ENCODE measurements around the gene MUC6. TPM values are rescaled to one million over a fixed set of nuclear protein-coding genes. Genes with fewer than 3 reads are reported as not detected.

The MUC6 gene, protein sequence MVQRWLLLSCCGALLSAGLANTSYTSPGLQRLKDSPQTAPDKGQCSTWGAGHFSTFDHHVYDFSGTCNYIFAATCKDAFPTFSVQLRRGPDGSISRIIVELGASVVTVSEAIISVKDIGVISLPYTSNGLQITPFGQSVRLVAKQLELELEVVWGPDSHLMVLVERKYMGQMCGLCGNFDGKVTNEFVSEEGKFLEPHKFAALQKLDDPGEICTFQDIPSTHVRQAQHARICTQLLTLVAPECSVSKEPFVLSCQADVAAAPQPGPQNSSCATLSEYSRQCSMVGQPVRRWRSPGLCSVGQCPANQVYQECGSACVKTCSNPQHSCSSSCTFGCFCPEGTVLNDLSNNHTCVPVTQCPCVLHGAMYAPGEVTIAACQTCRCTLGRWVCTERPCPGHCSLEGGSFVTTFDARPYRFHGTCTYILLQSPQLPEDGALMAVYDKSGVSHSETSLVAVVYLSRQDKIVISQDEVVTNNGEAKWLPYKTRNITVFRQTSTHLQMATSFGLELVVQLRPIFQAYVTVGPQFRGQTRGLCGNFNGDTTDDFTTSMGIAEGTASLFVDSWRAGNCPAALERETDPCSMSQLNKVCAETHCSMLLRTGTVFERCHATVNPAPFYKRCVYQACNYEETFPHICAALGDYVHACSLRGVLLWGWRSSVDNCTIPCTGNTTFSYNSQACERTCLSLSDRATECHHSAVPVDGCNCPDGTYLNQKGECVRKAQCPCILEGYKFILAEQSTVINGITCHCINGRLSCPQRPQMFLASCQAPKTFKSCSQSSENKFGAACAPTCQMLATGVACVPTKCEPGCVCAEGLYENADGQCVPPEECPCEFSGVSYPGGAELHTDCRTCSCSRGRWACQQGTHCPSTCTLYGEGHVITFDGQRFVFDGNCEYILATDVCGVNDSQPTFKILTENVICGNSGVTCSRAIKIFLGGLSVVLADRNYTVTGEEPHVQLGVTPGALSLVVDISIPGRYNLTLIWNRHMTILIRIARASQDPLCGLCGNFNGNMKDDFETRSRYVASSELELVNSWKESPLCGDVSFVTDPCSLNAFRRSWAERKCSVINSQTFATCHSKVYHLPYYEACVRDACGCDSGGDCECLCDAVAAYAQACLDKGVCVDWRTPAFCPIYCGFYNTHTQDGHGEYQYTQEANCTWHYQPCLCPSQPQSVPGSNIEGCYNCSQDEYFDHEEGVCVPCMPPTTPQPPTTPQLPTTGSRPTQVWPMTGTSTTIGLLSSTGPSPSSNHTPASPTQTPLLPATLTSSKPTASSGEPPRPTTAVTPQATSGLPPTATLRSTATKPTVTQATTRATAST (N-terminal part only)
- not detected for total RNA-seq
- long read RNA-seq, donor 1, partial matches to known transcripts: 0 of 4 reads
- long read RNA-seq, donor 1, other reads (novel, unspliced or antisense): 4 of 4 reads
- long read RNA-seq, donor 2, partial matches to known transcripts: 0 of 1 reads
- long read RNA-seq, donor 2, other reads (novel, unspliced or antisense): 1 of 1 reads

DNA sequence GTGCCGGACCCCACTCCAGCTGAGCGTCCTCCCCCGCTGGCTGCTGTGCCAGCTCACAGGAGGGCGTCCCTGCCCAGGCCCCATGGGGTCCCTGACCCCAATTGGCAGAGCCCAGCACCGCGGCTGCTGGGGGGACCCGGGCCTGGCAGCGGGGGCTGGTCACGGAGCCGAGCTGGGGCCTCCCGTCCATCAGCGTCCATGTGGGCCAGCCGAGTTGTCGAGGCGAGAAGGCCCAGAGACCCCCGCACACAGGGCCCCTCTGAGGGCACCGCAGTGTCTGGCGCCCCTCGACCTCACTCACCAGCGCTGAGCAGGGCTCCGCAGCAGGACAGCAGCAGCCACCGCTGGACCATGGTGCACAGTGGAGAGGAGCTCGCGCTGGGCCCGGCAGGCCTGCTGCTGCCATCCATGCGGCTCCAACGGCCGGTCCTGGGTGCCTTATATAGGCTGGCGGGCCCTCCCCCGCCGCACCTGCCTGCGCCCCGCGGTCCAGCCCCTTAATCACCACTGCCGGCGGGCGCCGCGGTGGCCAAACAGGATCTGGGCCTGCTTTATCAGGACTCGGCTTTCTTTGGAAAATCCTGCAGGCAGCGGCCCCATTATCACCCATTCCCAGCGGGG is at the start of gene MUC6:
Gene MUC6, minus strand, starts transcription at position 416 of the 621 bp plus-strand sequence. Its CDS starts 63 bp downstream, at position 353.
- ATAC-seq: peak; percentile 28
- no peaks in the 10 kb centered on the region for H3K36me3 ChIP-seq (ENCODE audit: low read depth)
- intact Hi-C loops (cut with DNase I, micrococcal nuclease): no loop called here
- no peak for TF ChIP-seq CTCF (IDR thresholded peaks at IDR 0.05)
- H3K4me3 ChIP-seq: no peak within 1 kb of the TSS
- H3K4me1 ChIP-seq (ENCODE audit: low read depth): no peaks in the 10 kb centered on the region
- no peaks in the 10 kb centered on the region for H3K9me3 ChIP-seq
- DNase-seq: no peak

GRCh38 chr11:1085440-1086170 is 49.1 kb upstream of the MUC6 start:
- intact Hi-C loops (cut with DNase I, micrococcal nuclease): no loop called here
- no peak for ATAC-seq
- DNase-seq: peak in 1 of 3 donors; percentile 22
- TF ChIP-seq CTCF (IDR thresholded peaks at IDR 0.05): no peak
- Histone ChIP-seq H3K36me3 (ENCODE audit: low read depth) (no peaks in the 10 kb centered on the region), H3K9me3 (no peaks in the 10 kb centered on the region), H3K4me3 (no peak overlapping the region), H3K4me1 (ENCODE audit: low read depth) (no peaks in the 10 kb centered on the region)

- Histone ChIP-seq H3K9me3 (no peaks in the 10 kb centered on the region), H3K36me3 (ENCODE audit: low read depth) (no peaks in the 10 kb centered on the region), H3K4me1 (ENCODE audit: low read depth) (no peaks in the 10 kb centered on the region), H3K4me3 (no peak overlapping the region)
- DNase-seq: peak in 2 of 3 donors; percentile 31 to 53
- ATAC-seq: no peak
- no peak for TF ChIP-seq CTCF (IDR thresholded peaks at IDR 0.05)
- intact Hi-C loops (cut with DNase I, micrococcal nuclease): no loop called here
Measured at GRCh38 chr11:1084561-1085439, 48.3 kb upstream of the MUC6 start.
